H1 (cell line): Measurements from ENCODE around the gene APOBR. TPM values are rescaled to one million over a fixed set of nuclear protein-coding genes. Genes with fewer than 3 reads are reported as not detected.

ENCODE experiments used
- CTCF ChIA-PET: fragments of 300-600 bp; sonication (Branson Sonifier 250); formaldehyde crosslinking; loops from one replicate; lab custom pipeline; 2021; ENCODE audit not compliant: partially characterized antibody; lab: Charles Lee
- POLR2A ChIA-PET: fragments of 300-600 bp; sonication (Branson Sonifier 250); formaldehyde crosslinking; loops from one replicate; lab custom pipeline; 2021; ENCODE audit warnings: inconsistent platforms; ENCODE audit not compliant: partially characterized antibody; lab: Charles Lee
- DNase-seq, 2 experiments: peaks; one replicate each; pipeline versions ENCODE4 v3.0.0 to v3.0.0-alpha.2; 2010 to 2022; ENCODE audit warnings: low spot score in 2 of 2, low read depth in 1 of 2, mixed read lengths in 1 of 2
- FAIRE-seq: peaks from 2 replicates; lab custom pipeline; 2011; peaks lifted over from hg19 to GRCh38; lab: Jason Lieb, UNC
- H2AFZ ChIP-seq: 2 replicates; pipeline ENCODE4 v1.8.1; 2012; ENCODE audit warnings: low read length, inconsistent platforms
- H2AK5ac ChIP-seq: 2 replicates; pipeline ENCODE4 v1.6.1; 2013; ENCODE audit warnings: low read depth, low read length
- H2BK120ac ChIP-seq: replicated peaks from 2 replicates; pipeline ENCODE3; 2013; ENCODE audit warnings: low read depth, low read length, inconsistent platforms
- H2BK12ac ChIP-seq: 2 replicates; pipeline ENCODE4 v1.6.1; 2013; ENCODE audit warnings: low read depth, low read length
- H2BK15ac ChIP-seq: 2 replicates; pipeline ENCODE4 v1.6.1; 2013; ENCODE audit warnings: low read length
- H2BK20ac ChIP-seq: 2 replicates; pipeline ENCODE4 v1.6.1; 2013; ENCODE audit warnings: low read length
- H2BK5ac ChIP-seq: 2 replicates; pipeline ENCODE4 v1.6.1; 2013; ENCODE audit warnings: low read depth, low read length
- H3K14ac ChIP-seq: 2 replicates; pipeline ENCODE4 v1.6.1; 2013; ENCODE audit warnings: inconsistent platforms; ENCODE audit not compliant: insufficient read length
- H3K18ac ChIP-seq: 2 replicates; pipeline ENCODE4 v1.6.1; 2013; ENCODE audit warnings: low read length; ENCODE audit errors: extremely low read depth
- H3K23ac ChIP-seq: 2 replicates; pipeline ENCODE4 v1.6.1; 2013; ENCODE audit warnings: inconsistent platforms; ENCODE audit not compliant: insufficient read length
- H3K23me2 ChIP-seq: 2 replicates; pipeline ENCODE4 v1.6.1; 2013; ENCODE audit warnings: low read depth, low read length
- H3K27ac ChIP-seq: 2 replicates; pipeline ENCODE4 v1.6.1; 2011; ENCODE audit warnings: low read depth, low read length, inconsistent platforms
- H3K27me3 ChIP-seq, 4 experiments: replicated peaks in 1 of 4; 1 replicate in 1 of 4; 2 replicates in 3 of 4; pipeline versions ENCODE4 v1.6.1 to v1.8.1; 2011 to 2013; ENCODE audit warnings: low read length in 3 of 4, mild to moderate bottlenecking in 3 of 4, inconsistent platforms in 2 of 4, mixed read lengths in 2 of 4, moderate library complexity in 1 of 4; ENCODE audit not compliant: control insufficient read depth in 3 of 4, insufficient read depth in 3 of 4; ENCODE audit errors: extremely low read depth in 1 of 4
- H3K36me3 ChIP-seq, 4 experiments: 2 replicates each; pipeline versions ENCODE4 v1.6.1 to v1.8.1; 2011 to 2013; ENCODE audit warnings: mild to moderate bottlenecking in 4 of 4, low read length in 3 of 4, moderate library complexity in 2 of 4, control low read depth in 1 of 4, inconsistent platforms in 1 of 4; ENCODE audit not compliant: insufficient read depth in 4 of 4, control insufficient read depth in 2 of 4
- H3K4ac ChIP-seq: replicated peaks from 2 replicates; pipeline ENCODE3; 2013; ENCODE audit warnings: low read length, low read depth, mixed read lengths, inconsistent platforms; ENCODE audit not compliant: insufficient read length
- H3K4me1 ChIP-seq, 4 experiments: replicated peaks in 1 of 4; 1 replicate in 1 of 4; 2 replicates in 3 of 4; pipeline versions ENCODE4 v1.6.1 to v1.8.1; 2011 to 2013; ENCODE audit warnings: low read length in 3 of 4, inconsistent platforms in 2 of 4, mixed read lengths in 1 of 4; ENCODE audit not compliant: insufficient read depth in 4 of 4, control insufficient read depth in 3 of 4
- H3K4me2 ChIP-seq, 2 experiments: 2 replicates each; pipeline versions ENCODE4 v1.6.1 to v1.8.1; 2011 to 2013; ENCODE audit warnings: low read depth in 2 of 2, low read length in 2 of 2, control low read depth in 1 of 2, inconsistent platforms in 1 of 2, mild to moderate bottlenecking in 1 of 2; ENCODE audit not compliant: insufficient read depth in 1 of 2
- H3K4me3 ChIP-seq, 4 experiments: fragments of 200-600, 300-600 bp in 1 of 4; sonication (generic), shearing (Covaris generic), sonication (Bioruptor Twin) in 1 of 4; 2 replicates each; pipeline versions ENCODE4 v1.5.1 to v1.8.1; 2011 to 2016; ENCODE audit warnings: low read length in 4 of 4, low read depth in 3 of 4, control low read depth in 2 of 4, inconsistent platforms in 2 of 4, mild to moderate bottlenecking in 2 of 4, mixed read lengths in 1 of 4, moderate library complexity in 1 of 4; ENCODE audit not compliant: insufficient read depth in 2 of 4; ENCODE audit errors: extremely low read depth in 1 of 4
- H3K56ac ChIP-seq: replicated peaks from 2 replicates; pipeline ENCODE3; 2013; ENCODE audit warnings: low read depth, mild to moderate bottlenecking, mixed read lengths, low read length, inconsistent platforms; ENCODE audit not compliant: insufficient read length
- H3K79me1 ChIP-seq: 2 replicates; pipeline ENCODE4 v1.6.1; 2013; ENCODE audit warnings: low read depth, low read length, control low read depth
- H3K79me2 ChIP-seq, 2 experiments: 2 replicates each; pipeline versions ENCODE4 v1.6.1 to v1.8.1; 2012 to 2013; ENCODE audit warnings: low read length in 2 of 2, mild to moderate bottlenecking in 2 of 2, inconsistent platforms in 1 of 2; ENCODE audit not compliant: insufficient read depth in 2 of 2, control insufficient read depth in 1 of 2
- H3K9ac ChIP-seq, 4 experiments: replicated peaks in 1 of 4; 1 replicate in 1 of 4; 2 replicates in 3 of 4; pipeline versions ENCODE4 v1.6.1 to v1.8.1; 2011 to 2013; ENCODE audit warnings: low read depth in 3 of 4, low read length in 3 of 4, control low read depth in 2 of 4, mild to moderate bottlenecking in 2 of 4, moderate library complexity in 2 of 4, inconsistent platforms in 1 of 4; ENCODE audit errors: extremely low read depth in 1 of 4
- H3K9me3 ChIP-seq, 2 experiments: 2 replicates each; pipeline versions ENCODE4 v1.6.1 to v1.8.1; 2012 to 2013; ENCODE audit warnings: mild to moderate bottlenecking in 2 of 2, moderate library complexity in 2 of 2, control low read depth in 1 of 2, inconsistent platforms in 1 of 2, low read depth in 1 of 2, low read length in 1 of 2, mixed read lengths in 1 of 2; ENCODE audit not compliant: insufficient read depth in 2 of 2
- H4K20me1 ChIP-seq, 2 experiments: replicated peaks in 1 of 2; 2 replicates each; pipeline versions ENCODE3 to v1.8.1; 2011 to 2013; ENCODE audit warnings: inconsistent platforms in 2 of 2, low read length in 2 of 2, mild to moderate bottlenecking in 1 of 2; ENCODE audit not compliant: insufficient read depth in 2 of 2, control insufficient read depth in 1 of 2
- H4K5ac ChIP-seq: 2 replicates; pipeline ENCODE4 v1.6.1; 2013; ENCODE audit warnings: low read length, low read depth, mixed read lengths, inconsistent platforms; ENCODE audit not compliant: insufficient read length
- H4K8ac ChIP-seq: 2 replicates; pipeline ENCODE4 v1.8.0; 2013; ENCODE audit warnings: mild to moderate bottlenecking, moderate library complexity, low read length, inconsistent platforms; ENCODE audit not compliant: insufficient read depth; ENCODE audit errors: extremely low read depth
- H4K91ac ChIP-seq: replicated peaks from 2 replicates; pipeline ENCODE3; 2013; ENCODE audit warnings: low read length, mixed read lengths, inconsistent platforms; ENCODE audit not compliant: insufficient read length
- BACH1 ChIP-seq: IDR thresholded peaks from 2 replicates; pipeline ENCODE4 v1.6.1; 2012; ENCODE audit warnings: low read length, improper control_type of control experiment
- WGBS, 2 experiments: shearing (Covaris generic) in 1 of 2; methylation state at CpG; one replicate each; pipeline versions ENCODE4 v1.1.6 to v1.1.7; 2013 to 2015; ENCODE audit warnings: low lambda C conversion rate in 2 of 2, mixed read lengths in 2 of 2, inconsistent platforms in 1 of 2, low coverage in 1 of 2, missing lambda C conversion rate in 1 of 2; ENCODE audit not compliant: insufficient replicate concordance in 2 of 2, insufficient coverage in 1 of 2, insufficient read length in 1 of 2; ENCODE audit errors: extremely low coverage in 1 of 2, missing lambda C conversion rate in 1 of 2; 5-methylcytosine and 5-hydroxymethylcytosine counted together
- polyA plus RNA-seq, 7 experiments: library from polyadenylated mRNA; depleted of rRNA in 3 of 7; stranded (reverse) in 5 of 7; unstranded in 2 of 7; fragments of >200 nt in 5 of 7; fragments of 200-250 nt in 2 of 7; gene quantifications; 1 replicate in 5 of 7; 2 replicates in 1 of 7; 4 replicates in 1 of 7; pipeline versions ENCODE4 v1.2.1 to v1.2.3, GENCODE V29; 2011 to 2013; ENCODE audit warnings: missing spikeins in 2 of 7, mixed read lengths in 2 of 7
- total RNA-seq: library from RNA; stranded (reverse); fragmentation: NEBNext Ultra II Directional; extraction: Animal tissue kit (Norgen Biotek cat#: 25700); gene quantifications from 2 replicates; pipeline ENCODE4 v1.2.1, GENCODE V29; 2021

APOBR gene
- total and polyA plus RNA-seq, 2 of the 8 experiments (the other 6 are each of a cell fraction or from before 2014, with no cell fraction given) = not detected

DNA sequence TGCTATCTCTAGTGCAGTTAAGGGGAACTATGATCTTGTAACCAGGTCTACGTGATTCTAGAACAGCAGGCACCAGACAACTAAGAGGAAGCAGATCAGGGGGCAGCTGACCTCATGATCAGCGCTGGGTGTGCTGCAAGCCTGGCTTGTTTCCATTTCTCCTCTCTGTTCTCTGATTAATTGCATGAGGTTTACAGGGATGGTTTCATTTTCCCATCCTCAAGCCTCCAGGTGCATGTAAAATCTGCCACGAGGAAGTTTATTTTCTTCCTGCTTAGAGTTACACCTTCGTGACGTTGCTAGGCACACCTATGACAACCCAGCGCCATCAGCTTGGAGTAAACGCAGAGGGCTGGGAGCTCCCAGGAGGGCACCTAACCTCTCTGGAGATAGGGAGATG, 48.6 kb downstream of the APOBR start:
- Histone ChIP-seq H3K9ac (no peak overlapping the region), H4K5ac (no peak overlapping the region), H2BK120ac (no peak overlapping the region), H3K4ac (no peak overlapping the region), H4K91ac (no peak overlapping the region), H3K27ac (no peak overlapping the region), H3K27me3 (no peaks in the 10 kb centered on the region), H4K8ac (no peak overlapping the region), H3K4me3 (no peak overlapping the region), H3K18ac (no peak overlapping the region), H3K79me2 (no peaks in the 10 kb centered on the region), H3K23ac (no peak overlapping the region), H3K36me3 (no peaks in the 10 kb centered on the region), H2BK15ac (no peak overlapping the region), H3K14ac (no peak overlapping the region), H2BK12ac (no peak overlapping the region), H4K20me1 (no peaks in the 10 kb centered on the region), H3K23me2 (no peaks in the 10 kb centered on the region), H2BK5ac (no peak overlapping the region), H3K79me1 (no peaks in the 10 kb centered on the region), H2AK5ac (no peak overlapping the region), H3K4me2 (no peak overlapping the region), H3K9me3 (no peaks in the 10 kb centered on the region), H2AFZ (no peak overlapping the region), H2BK20ac (no peak overlapping the region), H3K4me1 (peaks cover 0 to 4% (median 1%) of the 10 kb centered on the region in 4 experiments; a peak in 2 of 7 replicates), H3K56ac (no peak overlapping the region)
- ChIA-PET CTCF (interaction anchor here (0.6 kb wide), 1 partner anchor 24 kb away, joined by 3 read pairs; no protein-coding TSS in a partner anchor), POLR2A (interaction anchor here (2.2 kb wide), 1 partner anchor 11 kb away, joined by 5 read pairs; no protein-coding TSS in a partner anchor)
- WGBS, 2 experiments = 82% methylated on average over 7 of the region's 7 CpGs; no CpG with 5 or more reads in 1 of the 2 experiments
- DNase-seq (no peak), FAIRE-seq (no peak)
- no peak for TF ChIP-seq BACH1
